Measurements from ENCODE around the gene RAPGEFL1.
"Not testable (repeated sequence)": the region's sequence is repeated elsewhere in the genome, so short reads cannot be mapped to it uniquely, and the experiment has no call there.

RAPGEFL1 gene, protein sequence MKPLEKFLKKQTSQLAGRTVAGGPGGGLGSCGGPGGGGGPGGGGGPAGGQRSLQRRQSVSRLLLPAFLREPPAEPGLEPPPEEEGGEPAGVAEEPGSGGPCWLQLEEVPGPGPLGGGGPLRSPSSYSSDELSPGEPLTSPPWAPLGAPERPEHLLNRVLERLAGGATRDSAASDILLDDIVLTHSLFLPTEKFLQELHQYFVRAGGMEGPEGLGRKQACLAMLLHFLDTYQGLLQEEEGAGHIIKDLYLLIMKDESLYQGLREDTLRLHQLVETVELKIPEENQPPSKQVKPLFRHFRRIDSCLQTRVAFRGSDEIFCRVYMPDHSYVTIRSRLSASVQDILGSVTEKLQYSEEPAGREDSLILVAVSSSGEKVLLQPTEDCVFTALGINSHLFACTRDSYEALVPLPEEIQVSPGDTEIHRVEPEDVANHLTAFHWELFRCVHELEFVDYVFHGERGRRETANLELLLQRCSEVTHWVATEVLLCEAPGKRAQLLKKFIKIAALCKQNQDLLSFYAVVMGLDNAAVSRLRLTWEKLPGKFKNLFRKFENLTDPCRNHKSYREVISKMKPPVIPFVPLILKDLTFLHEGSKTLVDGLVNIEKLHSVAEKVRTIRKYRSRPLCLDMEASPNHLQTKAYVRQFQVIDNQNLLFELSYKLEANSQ
- long read RNA-seq, donor 1: 0 reads
- long read RNA-seq, donor 2: 0 reads
- long read RNA-seq, donor 3, partial matches to known transcripts: 0 of 1 reads
- long read RNA-seq, donor 3, other reads (novel, unspliced or antisense): 0 of 1 reads
- long read RNA-seq, donor 4: 0 reads
- long read RNA-seq, donor 5: 0 reads
- long read RNA-seq, donor 6: 0 reads
- long read RNA-seq, donor 7: 0 reads
- long read RNA-seq, donor 8: 0 reads

DNA sequence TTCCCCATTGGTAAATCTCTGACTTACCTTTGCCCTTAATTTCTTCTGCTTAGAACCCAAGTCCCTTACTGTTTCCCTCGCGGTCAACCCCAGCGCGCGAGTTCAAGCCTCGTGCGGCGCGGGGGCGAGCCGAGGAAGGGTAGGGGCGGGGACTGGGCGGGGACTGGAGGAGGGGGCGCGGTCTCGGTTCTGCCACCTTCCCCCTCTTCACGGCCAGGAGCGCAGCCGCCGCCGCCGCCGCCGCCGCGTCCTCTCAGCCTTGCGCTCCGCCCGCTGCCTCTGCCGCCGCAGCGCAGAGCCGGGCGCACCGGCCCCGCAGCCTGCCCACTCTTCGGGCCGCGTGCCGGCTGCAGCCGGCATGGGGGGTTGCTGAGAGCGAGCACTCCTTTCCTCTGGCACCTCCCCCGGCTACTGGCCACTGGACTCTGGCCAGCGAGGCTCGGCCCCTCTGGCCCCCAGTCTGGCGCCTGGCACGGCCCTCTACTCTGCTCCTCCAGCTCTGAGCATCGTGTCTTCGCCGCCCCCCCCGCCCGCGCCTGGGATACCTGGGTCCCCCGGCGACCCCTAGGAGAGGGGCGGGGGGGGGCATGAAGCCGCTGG lies at the start of gene RAPGEFL1:
TSS of gene RAPGEFL1 (plus strand) at position 196 of the 600 bp plus-strand sequence. CDS start at position 588, 392 bp downstream.
- DNase-seq: peak; percentile 85

DNA sequence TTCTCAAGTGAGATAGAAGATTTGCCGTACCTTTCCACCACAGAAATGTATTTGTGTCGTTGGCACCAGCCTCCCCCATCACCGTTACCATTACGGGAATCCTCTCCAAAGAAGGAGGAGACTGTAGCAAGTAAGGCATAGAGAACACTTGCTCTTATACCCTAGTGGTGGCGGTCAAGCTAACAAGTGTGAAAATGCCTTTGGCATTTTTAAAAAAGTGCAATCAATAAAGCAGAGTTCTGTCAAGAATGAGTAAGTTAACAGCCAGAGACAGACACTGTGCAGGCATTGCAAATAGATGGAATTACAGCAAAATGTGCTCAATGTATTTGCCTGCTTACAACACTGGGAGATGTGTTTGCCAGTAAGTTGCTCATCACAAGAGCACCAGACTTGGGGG lies 47.8 kb upstream of the RAPGEFL1 start:
- DNase-seq: no peak

DNA sequence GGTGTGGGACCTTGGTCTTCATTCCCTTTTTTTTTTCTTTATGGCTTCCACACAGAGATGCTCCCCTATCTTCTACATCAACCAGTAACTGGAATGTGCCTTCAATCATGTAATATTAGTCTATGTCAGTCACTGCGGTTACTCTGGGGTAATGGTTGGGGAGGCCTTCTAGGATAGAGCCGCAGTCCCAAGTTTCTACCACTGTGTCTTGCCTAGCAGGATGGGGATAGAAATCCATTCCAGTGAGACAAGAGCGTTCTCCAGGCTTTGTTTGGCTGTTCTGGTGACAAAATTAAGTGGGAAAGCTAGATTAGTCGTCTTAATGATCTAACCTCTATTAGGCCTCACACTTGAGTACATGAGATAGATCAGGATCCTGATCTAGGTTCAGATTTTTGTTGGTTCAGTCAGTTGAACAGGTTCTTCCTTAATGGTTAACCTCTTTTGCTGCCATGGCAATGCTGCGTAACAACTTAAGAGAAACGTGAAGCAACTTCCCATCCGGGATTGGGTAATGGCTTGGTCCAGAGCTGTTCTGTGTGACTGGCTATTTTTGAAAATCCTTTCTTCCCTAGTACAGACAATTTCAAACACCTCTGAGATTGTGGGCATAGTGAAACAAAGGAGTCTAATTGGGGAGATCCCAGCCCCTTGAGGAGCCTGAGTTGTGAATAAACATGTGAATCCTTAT lies 46.8 kb upstream of the RAPGEFL1 start:
- DNase-seq: no peak

DNA sequence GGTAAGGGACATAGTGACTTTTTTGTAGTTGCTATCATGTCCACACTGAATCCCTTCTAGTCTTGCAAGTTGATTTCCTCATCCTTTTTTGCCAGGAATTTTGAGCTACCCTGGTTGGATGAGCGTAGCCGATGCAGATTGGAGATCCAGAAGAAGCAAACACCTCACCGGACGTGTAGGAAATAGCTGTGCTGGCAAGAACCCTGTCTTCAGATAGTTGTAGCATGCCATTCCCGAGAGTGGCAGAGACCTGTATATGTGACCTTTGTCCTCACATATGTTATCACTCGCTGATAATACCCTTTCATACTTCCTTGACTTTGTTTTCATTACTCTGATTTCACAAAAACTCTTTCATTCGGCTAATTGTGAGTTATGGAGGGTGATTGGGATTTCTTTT lies 43.1 kb upstream of the RAPGEFL1 start:
- DNase-seq: no peak

DNA sequence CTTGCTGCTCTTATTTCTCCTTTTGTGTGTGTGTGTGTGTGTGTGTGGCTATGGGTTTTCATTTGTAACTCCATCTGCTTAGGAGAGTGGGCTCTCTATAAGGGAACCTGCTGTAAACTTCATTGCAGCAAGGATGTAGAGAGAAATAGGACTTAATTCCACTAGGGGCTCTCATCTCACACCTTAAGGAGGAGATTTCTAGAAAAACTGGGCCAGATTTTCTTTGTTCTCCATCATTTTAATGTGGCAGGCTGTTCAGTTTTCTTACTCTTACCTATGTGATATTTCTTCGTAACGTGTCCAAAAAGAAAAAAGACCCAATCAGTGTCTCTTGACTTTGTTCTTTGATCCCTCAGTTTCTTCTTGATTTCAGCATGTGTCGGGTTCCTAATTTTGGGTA lies 41.5 kb upstream of the RAPGEFL1 start:
- no peak for DNase-seq

DNA sequence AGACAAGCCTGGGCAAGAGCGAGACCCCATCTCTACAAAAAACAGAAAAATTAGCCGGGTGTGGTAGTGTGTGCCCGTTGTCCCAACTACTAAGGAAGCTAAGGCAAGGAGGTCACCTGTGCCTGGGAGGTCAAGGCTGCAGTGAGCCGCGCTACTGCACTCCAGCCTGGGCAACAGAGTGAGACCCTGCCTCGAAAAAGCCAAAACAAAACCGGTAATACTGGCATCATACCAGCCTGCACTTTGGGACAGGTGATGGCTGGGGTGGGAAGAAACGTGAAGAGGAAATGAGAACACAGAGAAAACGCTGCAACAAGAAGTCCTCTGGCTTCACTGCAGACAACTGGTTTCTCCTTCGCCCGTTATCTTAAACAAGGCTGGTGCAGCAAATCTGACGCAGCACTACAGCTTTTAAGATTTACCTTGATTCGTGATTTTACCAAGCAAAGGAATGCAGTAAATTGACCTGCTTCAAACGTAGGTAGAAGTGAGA lies 37.7 kb upstream of the RAPGEFL1 start:
- peak; percentile 84 for DNase-seq

DNA sequence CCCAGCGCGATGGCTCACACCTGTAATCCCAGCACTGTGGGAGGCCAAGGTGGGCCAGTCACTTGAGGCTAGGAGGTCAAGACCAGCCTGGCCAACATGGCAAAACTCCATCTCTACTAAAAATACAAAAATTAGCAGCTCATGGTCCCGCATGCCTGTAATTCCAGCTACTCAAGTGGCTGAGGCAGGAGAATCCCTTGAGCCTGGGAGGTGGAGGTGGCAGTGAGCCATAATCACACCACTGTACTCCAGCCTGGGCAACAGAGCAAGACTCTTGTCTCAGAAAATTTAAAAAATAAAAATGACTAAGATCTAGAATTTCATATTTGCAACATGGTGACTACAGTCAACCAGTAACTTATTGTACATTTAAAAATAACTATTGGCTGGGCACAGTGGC lies 34.1 kb upstream of the RAPGEFL1 start:
- not testable (repeated sequence) for DNase-seq

DNA sequence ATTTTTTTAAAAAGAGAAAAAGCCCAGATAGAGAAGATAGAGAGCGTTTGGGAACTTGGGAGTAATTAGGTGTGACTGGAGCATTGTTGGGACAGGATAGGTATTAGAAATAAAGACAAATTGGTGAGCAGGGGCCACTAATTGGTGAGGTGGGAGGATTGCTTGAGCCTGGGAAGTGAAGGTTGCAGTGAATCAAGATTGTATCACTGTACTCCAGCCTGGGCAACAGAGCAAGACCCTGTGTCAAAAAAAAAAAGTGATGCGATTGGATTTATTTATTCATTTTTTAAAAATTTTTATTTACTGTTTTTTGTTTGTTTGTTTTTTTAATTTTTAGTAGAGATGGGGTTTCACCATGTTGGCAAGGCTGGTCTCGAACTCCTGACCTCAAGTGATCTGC lies 31.8 kb upstream of the RAPGEFL1 start:
- DNase-seq: no peak

DNA sequence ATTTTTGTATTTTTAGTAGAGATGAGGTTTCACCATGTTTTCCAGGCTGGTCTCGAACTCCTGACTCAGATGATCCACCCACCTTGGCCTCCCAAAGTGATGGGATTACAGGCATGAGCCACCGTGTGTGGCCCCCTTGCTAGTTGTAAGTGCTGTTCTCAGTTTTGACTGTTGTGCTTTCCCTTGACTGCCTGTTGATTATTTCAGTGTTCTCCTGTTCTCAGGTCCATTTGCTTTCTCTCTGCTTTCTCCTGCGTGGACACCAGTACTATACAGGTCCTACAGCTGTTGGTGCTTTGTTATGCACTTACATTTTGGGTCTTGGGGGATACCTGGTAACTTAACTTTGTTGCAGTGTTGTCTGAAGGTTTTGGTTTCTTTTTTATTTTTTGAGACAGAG lies 28.7 kb upstream of the RAPGEFL1 start:
- no peak for DNase-seq

DNA sequence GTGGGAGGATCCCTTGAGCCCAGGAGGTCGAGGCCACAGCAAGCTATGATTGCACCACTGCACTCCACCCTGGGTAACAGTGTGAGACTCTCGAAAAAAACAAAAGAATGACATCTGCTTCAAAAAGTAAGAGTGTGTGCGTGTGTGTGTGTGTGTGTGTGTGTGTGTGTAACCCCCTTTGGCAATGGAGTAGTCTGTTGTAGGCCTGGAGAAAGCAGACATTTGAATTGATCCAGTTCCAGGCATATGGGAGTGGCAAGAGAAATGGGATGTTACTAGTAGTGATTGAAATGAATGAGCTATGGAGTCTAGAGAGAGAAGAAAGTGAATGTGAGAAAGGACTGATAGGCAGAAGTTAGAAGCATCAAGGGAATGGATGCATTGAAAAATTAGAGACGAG lies 27.0 kb upstream of the RAPGEFL1 start:
- DNase-seq: no peak

DNA sequence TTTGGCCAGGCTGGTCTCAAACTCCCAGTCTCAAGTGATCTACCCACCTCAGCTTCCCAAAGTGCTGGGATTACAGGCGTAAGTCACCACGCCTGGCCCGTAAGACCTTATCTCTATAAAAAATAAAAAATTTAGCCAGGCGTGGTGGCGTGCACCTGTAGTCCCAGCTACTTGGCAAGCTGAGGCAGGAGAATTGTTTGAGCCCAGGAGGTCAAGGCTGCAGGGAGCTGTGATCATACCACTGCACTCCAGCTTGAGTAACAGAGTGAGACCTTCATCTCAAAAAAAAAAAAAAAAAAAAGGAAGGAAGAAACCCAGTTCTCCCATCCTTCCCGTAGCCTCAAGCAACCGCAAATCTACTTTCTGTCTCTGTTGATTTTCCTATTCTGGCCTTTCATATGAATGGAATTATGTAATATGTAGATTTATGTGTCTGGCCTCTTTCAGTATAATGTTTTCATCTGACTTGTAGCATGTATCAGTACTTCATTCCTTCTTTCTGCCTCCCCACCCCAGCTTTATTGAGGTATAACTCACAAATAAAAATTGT lies 25.8 kb upstream of the RAPGEFL1 start:
- DNase-seq: no peak

DNA sequence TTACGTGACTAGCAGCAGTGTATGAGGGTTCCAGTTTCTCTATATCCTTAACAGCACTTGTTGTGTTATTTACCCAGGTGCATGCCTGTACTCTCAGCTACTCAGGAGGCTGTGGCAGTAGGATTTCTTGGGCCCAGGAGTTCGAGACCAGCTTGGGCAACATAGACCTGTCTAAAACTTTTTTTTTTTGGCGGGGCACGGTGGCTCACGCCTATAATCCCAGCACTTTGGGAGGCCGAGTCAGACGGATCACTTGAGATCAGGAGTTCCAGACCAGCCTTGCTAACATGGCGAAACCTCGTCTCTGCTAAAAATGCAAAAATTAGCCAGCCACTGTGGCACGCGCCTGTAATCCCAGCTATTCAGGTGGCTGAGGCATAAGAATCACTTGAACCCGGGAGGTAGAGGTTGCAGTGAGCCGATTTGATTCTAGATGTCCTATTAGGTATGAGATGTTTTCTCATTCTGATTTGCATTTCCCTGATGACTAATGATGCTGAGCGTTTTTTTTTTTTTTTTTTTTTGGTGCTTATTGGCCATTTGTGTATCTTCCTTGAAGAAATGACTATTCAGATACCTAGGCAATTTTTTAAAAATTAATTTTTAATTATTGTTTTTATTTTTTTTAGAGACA lies 23.6 kb upstream of the RAPGEFL1 start:
- DNase-seq: no peak

DNA sequence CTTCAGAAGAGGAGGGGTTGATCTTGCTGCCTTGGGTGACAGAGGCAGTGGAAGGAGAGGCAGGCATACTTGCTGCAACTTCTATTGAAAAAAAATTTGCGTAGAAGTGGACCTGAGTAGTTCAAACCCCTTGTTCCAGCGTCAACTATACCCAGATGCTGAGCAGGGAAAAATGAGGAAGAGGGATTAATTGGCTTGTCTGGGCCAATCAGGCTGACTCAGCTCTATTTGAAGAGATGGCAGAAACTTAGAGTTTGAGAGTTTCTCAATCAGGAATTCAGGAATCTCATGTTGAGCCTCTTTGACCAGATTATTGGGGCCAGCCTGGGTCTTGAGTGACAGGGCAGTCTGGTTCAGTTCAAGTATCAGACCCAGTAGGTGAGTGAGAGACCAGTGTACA lies 19.3 kb upstream of the RAPGEFL1 start:
- no peak for DNase-seq

DNA sequence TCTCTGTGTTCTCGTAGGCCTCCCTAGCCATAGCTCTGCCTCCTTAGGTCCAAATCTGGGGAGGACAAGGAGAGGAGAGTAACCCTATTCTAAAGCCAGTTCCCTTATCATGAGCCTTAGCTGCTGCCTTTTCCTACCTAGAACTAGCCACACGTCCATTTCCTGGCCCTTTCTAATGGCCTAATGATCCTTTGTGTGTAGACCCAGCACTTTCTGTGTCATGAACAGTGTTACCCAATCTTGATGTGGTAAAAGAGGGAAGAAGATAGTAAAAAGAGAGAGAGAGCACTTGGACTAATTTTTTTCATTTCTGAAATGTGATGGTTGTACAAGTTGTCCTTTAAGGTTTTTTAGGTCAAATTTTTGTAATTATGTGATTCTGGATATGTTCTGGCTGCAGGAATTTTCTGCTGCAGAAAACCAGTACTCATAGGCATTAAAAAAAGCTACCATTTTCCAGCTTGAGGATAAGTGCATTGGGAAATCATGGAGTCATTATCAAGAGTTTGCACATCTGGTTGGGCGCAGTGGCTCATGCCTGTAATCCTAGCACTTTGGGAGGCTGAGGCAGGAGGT lies 18.7 kb upstream of the RAPGEFL1 start:
- DNase-seq: no peak

DNA sequence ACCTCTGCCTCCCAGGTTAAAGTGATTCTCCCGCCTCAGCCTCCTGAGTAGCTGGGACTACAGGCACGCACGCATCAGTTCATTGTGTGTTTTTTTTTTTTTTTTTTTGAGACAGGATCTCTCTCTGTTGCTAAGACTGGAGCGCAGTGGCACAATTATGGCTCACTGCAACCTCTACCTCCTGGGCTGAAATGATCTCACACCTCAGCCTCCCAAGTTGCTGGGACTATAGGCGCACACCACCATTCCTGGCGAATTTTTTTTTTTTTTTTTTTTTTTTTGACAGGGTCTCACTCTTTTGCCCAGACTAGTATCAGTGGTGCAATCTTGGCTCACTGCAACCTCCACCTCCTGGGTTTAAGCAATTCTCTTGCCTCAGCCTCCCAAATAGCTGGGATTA lies 17.8 kb upstream of the RAPGEFL1 start:
- DNase-seq: no peak

DNA sequence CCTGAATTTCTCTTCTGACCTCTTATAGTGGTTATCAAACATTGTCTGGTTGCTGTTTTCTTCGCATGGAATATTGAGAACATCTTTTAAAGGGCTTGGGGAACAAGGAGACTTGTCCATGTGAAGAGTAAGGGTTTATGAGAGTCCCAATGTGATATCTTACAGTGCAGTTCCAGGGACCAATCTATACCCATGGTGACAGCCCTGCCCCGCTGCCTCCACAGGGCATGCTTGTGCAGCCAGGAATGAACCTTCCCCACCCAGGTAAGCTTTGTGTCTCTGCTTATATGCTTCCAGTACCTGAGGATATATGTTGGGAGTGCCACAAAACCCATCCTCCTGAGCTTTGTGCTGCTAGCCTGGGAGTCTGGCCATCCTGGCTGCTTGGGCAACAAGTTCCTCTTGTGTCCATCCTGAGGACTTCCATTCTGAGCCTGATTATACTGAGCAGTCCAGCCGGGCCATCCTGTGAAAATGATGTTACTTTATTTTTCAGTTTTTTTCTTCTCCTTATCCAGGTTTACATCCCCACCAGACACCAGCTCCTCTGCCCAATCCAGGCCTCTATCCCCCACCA lies 9.5 kb upstream of the RAPGEFL1 start:
- no peak for DNase-seq

DNA sequence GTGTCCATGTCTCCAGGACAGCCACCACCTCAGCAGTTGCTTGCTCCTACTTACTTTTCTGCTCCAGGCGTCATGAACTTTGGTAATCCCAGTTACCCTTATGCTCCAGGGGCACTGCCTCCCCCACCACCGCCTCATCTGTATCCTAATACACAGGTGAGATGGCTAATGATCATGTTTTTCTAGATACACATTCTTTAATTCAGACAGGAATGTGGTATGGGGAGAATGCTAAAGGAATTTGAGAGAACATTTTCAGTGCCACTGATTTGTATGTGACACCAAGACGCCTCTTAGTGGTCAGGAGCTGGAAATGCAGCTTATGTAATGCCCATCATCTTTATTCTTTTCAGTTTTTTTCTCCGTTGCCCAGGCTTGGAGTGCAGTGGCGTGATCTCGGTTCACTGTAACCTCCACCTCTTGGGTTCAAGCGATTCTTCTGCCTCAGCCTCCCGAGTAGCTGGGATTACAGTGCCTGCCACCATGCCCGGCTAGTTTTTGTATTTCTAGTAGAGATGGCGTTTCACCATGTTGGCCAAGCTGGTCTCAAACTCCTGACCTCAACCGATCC lies 8.9 kb upstream of the RAPGEFL1 start:
- peak; percentile 58 for DNase-seq

DNA sequence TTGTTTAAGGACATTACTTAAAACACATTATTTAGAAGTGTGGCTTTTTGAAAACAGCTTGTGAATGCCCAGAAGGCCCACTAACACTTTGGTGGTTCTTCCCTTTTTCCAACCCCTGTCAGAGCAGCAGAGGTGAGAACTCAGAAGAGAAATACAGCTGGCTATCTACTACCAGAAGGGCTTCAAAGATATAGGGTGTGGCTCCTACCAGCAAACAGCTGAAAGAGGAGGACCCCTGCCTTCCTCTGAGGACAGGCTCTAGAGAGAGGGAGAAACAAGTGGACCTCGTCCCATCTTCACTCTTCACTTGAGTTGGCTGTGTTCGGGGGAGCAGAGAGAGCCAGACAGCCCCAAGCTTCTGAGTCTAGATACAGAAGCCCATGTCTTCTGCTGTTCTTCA lies 6.9 kb upstream of the RAPGEFL1 start:
- no peak for DNase-seq

DNA sequence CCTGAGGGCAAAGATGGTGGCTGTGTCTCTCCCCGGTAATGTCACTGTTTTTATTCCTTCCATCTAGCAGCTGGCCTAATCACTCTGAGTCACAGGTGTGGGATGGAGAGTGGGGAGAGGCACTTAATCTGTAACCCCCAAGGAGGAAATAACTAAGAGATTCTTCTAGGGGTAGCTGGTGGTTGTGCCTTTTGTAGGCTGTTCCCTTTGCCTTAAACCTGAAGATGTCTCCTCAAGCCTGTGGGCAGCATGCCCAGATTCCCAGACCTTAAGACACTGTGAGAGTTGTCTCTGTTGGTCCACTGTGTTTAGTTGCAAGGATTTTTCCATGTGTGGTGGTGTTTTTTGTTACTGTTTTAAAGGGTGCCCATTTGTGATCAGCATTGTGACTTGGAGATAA lies 5.5 kb upstream of the RAPGEFL1 start:
- DNase-seq: no peak

DNA sequence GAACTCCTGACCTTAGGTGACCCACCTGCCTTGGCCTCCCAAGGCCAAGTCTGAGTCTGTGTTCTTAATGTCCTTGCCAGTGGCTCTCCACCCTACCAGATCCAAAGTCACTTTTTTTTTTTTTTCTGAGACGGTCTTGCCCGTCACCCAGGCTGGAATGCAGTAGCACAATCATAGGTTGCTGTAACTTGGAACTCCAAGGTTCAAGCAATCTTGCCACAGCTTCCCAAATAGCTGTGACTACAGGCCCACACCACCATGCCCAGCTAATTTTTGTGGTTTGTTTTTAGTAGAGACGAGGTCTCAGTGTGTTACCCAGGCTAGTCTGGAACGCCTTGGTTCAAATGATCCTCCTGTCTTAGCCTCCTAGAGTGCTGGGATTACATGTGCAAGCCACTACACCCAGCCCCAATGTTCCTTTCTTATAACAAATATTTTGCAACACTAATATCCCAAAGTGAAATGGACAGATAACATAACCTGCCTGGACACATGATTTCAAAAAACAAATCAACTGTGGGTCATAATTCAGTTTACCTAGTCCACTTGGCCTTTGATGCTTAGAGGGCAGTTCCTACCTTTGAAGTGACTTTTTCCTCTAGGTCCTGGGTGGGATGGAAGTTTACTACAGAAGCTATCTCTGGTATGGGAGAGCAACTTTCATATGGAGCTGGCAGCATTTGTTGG lies 4.0 kb upstream of the RAPGEFL1 start:
- no peak for DNase-seq

Data from right kidney (tissue), 9 donors.